Measurements from ENCODE around the gene CTDSP1.

Gene CTDSP1

GRCh38 chr2:218406949-218407618, 7.4 kb downstream of the CTDSP1 start:
- Mint-ChIP-seq H3K4me3 (peak overlapping the region; percentile 83 to 86 (median 85)), H3K9me3 (no peaks in the 10 kb centered on the region), H3K4me1 (peaks cover 43% of the 10 kb centered on the region), H3K27me3 (ENCODE audit: low read depth) (no peaks in the 10 kb centered on the region), H3K27ac (peak overlapping the region; percentile 95 to 98 (median 96)), H3K36me3 (ENCODE audit: low read depth) (peaks cover 12% of the 10 kb centered on the region)
- no peak for TF ChIP-seq CTCF (IDR thresholded peaks at IDR 0.05; ENCODE audit: unreplicated experiment in 3 of 3)

DNA sequence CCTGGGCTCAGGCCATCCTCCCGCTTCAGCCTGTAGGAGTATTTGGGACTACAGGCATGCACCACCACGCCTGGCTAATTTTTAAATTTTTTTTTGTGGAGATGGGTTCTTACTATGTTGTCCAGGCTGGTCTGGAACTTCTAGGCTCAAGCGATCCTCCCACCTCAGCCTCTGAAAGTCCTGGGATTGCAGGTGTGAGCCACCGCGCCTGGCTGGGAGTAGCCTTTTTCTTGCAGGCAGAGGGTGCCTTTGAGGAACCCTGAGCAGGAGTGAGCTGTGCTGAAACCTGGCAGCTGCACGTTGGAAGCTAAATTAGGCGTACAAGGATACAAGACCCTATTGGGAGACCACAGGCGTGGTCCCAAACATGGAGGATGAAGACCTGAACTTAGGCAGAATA, 8.0 kb downstream of the CTDSP1 start:
- Mint-ChIP-seq H3K4me3 (peak overlapping the region in 2 of 3 experiments; percentile 33 to 42), H3K27me3 (ENCODE audit: low read depth) (no peaks in the 10 kb centered on the region), H3K4me1 (peaks cover 43% of the 10 kb centered on the region), H3K27ac (peak overlapping the region; percentile 95 to 98 (median 96)), H3K9me3 (no peaks in the 10 kb centered on the region), H3K36me3 (ENCODE audit: low read depth) (peaks cover 12% of the 10 kb centered on the region)
- TF ChIP-seq CTCF (IDR thresholded peaks at IDR 0.05; ENCODE audit: unreplicated experiment in 3 of 3): no peak

DNA sequence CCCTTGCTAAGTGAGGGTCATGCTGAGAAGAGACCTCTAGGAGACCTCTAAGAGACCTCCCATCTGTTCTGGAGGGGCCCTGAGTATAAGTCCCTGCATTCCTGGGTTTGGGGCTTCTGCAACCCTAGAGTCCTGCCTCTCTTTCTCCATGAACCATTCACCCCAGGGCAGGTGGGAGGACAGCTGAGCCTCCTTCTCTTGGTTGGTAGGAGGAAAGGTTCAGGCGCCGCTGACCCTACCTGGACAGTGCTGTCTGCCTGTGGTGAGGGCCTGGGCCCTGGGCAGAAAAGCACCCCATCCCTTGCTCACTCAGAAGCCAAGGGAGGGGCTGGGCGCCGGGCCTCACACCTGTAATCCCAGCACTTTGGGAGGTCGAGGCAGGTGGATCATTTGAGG, 18.7 kb downstream of the CTDSP1 start:
- no peaks in the 10 kb centered on the region for H3K9me3 Mint-ChIP-seq
- H3K27ac Mint-ChIP-seq: no peak overlapping the region
- TF ChIP-seq CTCF (IDR thresholded peaks at IDR 0.05; ENCODE audit: unreplicated experiment in 3 of 3): no peak
- H3K4me3 Mint-ChIP-seq: no peak overlapping the region
- H3K4me1 Mint-ChIP-seq: no peaks in the 10 kb centered on the region
- H3K27me3 Mint-ChIP-seq (ENCODE audit: low read depth): no peaks in the 10 kb centered on the region
- H3K36me3 Mint-ChIP-seq (ENCODE audit: low read depth): no peaks in the 10 kb centered on the region

- TF ChIP-seq CTCF (IDR thresholded peaks at IDR 0.05; ENCODE audit: unreplicated experiment in 3 of 3): no peak
- Mint-ChIP-seq H3K9me3 (no peaks in the 10 kb centered on the region), H3K36me3 (ENCODE audit: low read depth) (no peaks in the 10 kb centered on the region), H3K4me1 (no peaks in the 10 kb centered on the region), H3K27me3 (ENCODE audit: low read depth) (no peaks in the 10 kb centered on the region), H3K4me3 (peak within 1 kb of the TSS in 2 of 3 experiments; percentile 48 to 51), H3K27ac (peak within 1 kb of the TSS in 1 of 3 experiments; percentile 60)
Measured at GRCh38 chr2:218418717-218419458, 19.2 kb downstream of the CTDSP1 start, which contains the start of gene VIL1. VIL1 (plus strand) TSS chr2:218419123; CDS start chr2:218423779, 4,656 bp downstream.

DNA sequence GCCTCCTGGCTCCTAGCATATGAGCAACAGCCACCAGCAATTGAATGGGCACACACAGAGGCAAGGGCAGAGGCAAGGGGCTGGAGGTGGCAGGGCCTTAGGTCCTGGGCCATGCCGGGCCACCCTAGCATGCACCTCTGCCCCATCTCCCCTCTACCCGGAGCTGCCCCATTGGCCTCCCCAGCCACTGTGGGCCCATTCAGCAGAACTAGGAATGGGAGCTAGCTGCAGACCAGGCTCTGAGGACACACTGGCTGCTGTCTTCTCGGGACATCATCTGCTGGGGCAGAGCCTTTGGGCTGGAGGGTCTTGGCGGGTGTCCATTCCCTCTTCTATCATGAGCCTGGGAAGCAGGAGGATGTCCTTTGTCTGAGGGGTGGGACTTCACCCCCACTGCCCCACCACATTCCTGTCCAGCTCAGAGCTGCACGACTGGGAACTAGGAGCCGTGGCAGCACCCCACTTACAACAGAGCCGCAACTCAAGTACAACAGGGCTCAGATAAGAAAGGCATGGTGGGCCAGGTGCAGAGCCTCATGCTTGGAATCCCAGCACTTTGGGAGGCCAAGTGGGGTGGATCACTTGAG, 20.1 kb downstream of the CTDSP1 start:
- no peak for TF ChIP-seq CTCF (IDR thresholded peaks at IDR 0.05; ENCODE audit: unreplicated experiment in 3 of 3)
- peak overlapping the region in 1 of 3 experiments; percentile 60 for H3K27ac Mint-ChIP-seq
- H3K4me1 Mint-ChIP-seq: no peaks in the 10 kb centered on the region
- no peaks in the 10 kb centered on the region for H3K27me3 Mint-ChIP-seq (ENCODE audit: low read depth)
- peak overlapping the region in 2 of 3 experiments; percentile 48 to 51 for H3K4me3 Mint-ChIP-seq
- no peaks in the 10 kb centered on the region for H3K36me3 Mint-ChIP-seq (ENCODE audit: low read depth)
- H3K9me3 Mint-ChIP-seq: no peaks in the 10 kb centered on the region
